Measurements from ENCODE around the gene DOCK2.

GRCh38 chr5:169826618-169827017 is 189.5 kb downstream of the DOCK2 start:
- peak; percentile 33 for TF ChIP-seq CTCF (conservative IDR thresholded peaks at IDR 0.05)
- TF ChIP-seq ZFX (IDR thresholded peaks at IDR 0.05), result no peak
